Activated T-cell treated with anti-CD3 and anti-CD28 coated beads for 48 hours (primary cell): ENCODE data around the gene ABCA1.

ENCODE experiments used
- DNase-seq: peaks from one replicate; pipeline ENCODE4 v3.0.0-alpha.2; 2020; ENCODE audit warnings: low read depth

Gene ABCA1

DNA sequence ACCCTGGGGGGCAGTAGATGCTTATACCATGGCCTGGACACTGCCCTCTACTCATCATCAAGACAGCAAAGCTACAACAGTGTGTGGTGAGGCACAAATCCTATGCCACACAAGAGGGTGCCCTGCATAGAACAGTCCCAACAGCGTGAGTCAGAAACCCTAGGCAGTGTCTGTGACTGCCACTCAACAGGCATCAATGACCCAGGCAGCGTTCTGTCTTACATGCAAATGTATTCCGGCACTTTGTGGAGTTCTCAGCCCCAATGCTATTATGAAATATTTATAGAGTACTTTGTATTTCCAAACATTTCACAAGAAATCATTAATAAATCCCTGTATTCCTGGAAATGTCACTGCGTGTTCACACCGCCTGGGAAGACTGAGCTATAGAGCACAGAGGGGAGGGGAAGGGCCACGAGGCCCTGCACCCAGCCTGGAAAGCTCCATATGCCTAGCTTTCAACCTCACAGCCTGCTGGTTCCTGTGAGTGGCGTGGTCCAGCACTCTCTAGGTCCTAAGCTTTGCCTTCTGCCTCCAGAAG is 86.3 kb downstream of the ABCA1 start:
- DNase-seq = no peak

DNA sequence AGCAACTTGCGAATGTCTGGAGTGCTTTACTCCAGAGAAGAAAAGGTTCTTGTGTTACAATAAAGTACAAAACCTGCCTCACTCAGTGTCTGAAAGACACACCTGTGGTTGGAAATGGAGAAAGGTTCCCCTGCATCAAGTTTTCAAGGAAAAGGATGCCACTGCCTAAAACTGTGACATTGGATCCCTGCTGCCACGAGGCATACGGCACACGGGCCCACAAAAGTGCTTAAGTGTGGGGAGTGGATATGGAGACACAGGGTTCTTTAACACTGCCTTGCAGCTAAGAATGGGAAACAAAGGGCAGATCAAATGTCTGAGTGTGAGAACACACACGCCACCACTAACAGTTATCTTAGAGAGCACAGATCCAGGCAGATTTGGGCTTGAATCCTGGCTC is 89.0 kb downstream of the ABCA1 start:
- no peak for DNase-seq

DNA sequence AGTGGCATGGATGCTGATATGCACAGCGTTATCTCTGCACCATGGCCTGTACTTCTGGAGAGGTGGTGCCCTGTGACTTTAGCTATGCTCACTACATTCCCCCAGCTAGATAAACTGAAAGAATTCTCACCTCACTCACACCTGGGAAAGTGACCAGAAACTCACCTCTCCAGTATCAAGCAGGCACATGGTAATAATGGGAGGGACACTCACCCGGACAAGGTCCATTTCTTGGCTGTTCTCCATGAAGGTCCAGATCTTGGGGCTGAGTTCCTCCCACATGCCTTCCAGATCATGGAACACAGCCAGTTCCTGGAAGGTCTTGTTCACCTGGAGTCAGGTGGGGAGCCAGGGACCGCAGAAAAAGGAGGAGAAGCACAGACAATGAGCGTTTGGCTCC is 91.2 kb downstream of the ABCA1 start:
- no peak for DNase-seq

DNA sequence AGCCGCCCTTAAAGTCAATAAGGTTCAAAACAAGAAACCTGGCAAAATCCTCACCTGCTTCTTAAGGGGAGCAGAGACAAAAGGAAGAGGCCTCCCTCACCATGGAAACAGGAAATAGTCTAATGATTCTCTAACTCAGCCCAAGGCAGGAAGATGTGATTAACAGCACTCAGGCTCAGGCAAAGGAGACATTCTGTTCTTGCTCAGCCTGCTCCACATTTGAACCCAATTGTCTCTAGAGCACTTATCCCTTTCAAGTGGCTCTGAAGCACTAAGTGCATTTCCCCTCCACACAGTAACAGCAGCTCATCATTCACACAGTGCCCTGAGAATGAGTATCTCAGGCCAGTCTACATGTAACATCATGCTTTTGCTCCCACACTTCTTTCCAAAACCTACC is 91.7 kb downstream of the ABCA1 start:
- DNase-seq = no peak

DNA sequence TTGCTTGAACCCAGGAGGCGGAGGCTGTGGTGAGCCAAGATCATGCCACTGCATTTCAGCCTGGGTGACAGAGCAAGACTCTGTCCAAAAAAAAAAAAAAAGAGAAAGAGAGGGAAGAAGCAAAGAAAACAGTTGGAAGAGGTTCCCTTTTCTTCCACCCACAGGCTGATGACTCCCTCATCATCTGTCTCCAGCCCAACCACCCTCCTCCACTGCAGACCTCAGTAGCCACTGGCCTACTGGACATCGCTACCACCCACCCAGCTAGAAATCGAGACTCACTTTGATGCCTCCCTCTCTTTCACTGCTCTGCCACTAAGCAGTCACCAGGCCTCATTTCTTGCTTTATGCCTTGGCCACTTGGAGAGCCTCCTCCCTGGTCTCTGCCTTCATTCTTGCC is 92.8 kb downstream of the ABCA1 start:
- no peak for DNase-seq

DNA sequence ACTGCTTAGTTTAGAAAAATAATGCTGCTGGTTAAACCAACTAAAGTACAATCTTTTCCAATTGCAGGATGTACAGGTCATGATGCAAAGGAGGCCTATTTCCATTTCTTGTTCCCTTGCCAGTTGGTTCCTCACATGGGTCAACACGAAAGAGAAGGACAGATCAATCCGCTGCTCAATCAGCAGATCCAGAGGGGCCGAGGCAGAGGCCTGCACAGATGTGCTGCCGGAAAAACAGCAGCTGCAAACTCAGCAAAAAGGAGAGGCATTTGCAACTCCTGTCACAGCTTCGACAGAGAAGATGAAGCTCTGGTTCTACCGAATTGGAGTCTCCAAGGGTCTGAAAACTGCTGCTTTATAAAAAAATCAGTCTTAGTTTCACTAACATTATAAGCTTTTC is 94.3 kb downstream of the ABCA1 start:
- no peak for DNase-seq

DNA sequence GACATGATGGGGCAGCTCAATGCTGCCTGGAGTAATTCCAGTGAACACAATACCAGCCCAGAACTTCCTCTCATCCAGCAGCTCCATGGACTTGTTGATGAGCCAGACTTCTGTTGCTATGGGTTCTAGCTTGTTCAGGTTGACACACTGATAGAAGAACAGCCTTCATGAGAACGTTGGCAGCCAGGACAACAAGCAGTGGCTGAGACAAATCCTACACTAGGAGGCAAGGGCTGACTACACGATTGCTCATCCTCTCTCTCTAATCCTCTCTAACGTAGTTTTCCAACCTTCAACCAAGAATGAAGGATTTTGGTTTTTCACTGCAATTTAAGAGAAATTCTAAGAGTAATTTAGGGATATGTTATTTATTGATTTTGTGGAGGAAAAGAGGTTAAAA is 96.3 kb downstream of the ABCA1 start:
- DNase-seq = no peak

DNA sequence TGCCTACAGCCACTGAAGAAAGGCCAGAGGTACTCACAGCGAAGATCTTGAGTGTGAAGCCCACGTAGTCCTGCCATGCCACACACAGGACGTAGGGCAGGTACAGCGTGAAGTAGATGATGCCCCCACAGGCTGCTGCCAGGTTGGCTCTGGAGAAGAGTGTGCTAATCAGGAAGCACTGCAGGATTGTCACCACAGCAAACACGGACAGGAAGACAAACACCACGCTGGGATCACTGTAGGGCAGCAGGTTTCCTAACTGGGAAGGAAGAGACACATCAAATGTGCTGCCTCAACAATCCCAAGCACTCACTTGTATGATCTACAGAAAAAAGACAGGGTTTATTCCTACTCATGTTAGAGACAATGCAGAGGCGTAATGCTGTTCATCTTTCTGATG is 101.0 kb downstream of the ABCA1 start:
- no peak for DNase-seq

DNA sequence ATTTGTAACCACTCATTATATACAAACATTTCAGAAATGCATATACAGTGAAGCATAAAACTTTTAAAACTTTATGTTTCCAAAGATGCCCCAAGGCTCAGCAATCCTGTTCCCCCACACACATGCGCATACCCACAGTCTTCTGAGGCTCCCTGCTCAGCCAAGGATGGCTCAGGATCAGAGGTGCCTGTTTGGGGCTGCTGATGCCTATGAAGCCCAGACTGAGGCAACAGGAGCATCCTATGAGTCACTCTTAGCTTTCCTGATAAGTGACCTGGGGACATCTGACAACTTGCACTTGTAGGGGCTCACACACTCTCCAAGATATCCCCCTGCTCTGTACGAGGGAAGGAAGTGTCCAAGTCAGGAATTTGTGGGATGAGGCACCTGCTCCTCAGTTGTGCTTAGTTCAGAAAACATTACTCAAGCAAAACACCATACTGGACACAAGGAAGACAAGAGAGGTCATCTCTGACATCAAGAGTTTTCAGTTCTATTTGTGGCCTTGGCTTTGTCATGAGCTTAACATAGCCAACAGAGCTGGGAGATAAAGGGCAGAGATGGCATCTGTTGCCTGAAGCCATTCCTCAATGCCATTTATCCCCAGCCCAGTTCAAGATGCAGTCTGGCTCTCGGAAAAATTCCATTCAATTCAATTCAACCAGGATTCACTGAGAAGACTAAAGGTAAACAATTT is 101.7 kb downstream of the ABCA1 start:
- no peak for DNase-seq

DNA sequence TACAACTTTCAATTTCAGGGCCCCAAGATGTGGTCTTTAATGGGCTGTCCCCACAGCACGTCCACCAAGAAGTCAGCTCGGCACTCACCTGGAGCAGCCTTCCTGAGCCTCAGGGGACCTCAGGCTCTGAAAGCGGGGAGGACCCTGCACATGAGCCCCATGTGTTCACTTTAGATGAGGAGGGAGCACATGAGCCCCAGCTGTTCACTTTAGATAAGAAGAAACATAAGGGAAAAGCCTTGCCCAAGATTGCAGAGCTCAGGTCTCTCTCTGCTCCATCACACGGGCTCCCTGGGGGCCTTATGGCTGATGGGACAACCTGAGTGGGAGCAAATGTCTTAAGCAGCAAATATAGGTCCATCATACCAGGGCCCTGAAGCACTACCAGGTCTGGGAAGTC is 107.6 kb downstream of the ABCA1 start:
- no peak for DNase-seq

DNA sequence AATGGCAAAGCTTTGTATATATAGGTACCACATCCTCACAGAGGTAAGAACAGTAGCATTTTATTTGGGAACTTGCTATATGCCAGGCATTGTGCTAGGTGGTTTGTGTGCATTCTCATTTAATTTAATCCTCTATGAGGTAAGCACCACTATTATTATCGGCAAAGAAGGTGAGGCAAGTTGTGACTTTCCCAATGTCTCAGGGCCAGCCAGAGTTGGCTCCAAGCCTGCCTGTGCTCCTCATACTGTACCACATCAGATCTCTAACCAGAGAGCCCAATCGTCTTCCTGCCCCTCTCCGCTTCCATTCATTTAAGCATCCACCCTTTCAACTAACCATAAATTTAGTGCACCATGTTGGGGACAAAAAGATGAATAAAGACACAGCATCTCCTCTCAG is 108.9 kb downstream of the ABCA1 start:
- DNase-seq = no peak

DNA sequence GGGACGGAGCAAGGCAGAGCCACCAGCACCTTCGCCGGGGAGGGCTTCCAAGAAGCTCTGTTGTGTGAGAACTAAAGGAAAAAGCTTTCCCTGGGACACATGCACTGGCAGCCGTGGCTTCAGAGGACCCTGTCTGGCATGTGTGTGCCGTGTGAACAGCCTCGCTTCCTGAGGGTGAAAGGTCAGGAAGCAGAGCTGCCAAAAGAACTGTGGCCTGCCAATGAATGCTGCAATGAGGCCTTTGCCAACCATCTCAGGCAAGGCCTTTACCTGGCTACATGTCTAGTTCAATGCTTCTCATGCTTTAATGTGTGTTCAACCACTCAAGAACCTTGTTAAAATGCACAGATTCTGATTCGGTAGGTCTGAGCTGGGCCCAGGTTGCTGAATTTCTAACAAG is 110.5 kb downstream of the ABCA1 start:
- DNase-seq = no peak

DNA sequence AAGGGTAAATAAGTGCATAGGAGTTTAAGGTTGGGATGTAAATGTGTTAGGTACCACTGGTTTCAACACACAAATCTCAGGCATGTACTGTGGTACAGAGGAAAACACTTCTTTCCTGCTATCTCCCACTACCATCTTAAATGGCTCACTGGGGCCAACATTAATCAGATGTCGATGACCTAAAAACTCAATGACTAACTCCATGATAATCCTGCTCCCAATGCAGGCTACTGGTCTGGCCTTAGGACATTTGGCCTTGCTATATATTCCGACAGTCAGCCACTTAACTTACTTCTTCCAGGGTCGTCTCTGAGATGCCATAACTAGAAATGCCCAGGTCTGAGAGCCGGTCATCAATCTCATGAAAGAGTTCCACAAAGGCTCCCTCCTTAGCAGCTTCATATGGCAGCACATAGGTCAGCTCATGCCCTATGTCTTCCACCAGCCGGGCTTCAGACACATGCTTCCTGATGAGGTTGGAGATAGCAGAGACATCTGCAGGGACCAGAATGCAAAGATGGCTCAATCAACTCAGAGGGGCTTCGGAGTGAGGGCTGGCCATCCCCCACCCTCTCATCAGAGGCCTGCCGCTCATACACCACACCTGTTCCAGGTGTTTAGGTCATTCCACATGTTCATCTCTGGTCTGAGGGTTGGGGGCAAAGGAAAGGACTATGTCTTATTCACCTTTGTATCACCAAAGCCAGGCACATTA is 111.9 kb downstream of the ABCA1 start:
- DNase-seq = no peak

DNA sequence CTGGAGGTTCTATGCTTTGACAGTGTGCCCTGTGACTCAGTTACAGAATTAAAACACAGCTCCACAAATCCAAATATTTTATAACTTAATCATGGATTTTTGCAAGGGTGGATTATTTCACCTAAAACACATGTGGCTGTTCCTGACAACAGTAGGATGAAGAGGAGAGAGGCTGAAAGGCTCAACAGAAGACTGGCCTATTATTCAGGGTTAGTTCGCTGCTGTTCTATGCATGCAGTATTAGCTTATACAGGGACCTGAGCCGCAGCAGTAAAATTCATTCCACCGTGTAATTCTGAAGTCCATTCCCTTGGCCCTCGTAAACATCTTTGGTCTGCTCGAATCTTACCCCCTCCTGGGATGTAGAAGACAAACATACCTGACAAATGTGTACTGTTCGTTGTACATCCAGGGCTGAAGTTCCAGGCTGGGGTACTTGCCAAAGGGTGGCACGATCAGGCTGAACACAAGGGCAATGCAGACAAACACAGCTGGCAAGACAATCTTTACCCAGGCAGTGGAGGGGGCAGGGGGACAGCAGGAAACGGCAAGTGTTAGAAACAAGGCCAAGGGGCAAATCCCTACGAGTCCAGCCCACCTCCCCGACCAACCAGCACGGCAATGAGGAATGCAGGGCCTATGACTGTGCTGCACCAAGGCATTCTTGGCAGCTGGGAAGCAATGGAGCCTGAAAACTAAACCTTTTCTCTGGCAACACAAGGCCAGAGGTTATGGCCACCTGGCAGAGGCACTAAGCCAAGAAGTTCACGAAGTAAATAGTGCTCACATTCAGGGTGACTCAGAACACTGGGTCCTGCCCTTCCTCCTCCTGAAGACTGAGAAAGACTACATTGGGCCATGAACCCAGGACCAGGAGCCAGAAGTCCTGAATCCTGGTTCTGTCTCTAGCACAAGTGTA is 117.3 kb downstream of the ABCA1 start:
- no peak for DNase-seq

DNA sequence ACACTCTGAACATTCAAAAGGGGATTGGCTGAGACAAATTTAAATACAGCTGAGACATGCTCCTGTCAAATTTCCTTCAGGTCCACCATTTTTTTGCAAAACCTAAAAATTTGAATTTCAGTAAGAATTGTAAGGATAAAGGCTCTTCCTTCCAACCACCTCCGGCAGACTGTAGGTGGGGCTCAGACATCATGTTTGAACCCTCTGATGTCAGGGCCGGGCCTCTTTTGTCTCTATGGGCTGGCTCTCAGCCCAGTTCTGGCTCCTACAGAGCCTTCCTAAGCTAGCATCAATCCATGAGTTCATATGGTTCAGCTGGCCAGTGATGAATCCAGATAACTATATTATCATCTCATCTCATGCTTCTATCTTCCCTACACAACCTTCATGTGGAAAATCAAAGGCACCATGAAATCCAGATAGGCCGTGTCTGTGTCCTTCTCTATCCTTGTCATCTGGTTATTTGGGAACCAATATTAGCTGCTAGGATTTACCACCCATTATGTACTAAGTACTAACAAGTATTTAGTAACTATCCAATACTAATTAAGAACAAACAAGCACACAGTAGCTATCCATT is 119.8 kb downstream of the ABCA1 start:
- no peak for DNase-seq

DNA sequence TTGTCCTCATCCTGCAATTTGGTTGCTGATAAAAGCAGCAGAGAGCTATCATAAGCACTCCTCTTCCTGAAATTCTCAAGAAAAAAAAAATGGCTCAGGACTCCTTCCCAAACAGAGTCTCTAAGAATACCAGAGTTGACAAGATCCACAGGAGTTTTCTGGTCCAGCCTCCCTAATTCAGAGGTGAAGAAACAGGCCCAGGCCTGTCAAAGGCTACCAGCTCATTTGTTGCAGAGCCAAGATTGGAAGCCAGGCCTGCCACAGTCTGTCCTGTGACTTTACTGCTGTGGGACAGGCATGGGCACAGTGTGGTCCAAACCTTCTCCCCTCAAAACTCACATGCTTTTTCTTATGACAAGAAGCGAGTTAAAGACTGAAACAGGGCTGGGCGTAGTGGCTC is 122.5 kb downstream of the ABCA1 start:
- DNase-seq = no peak

DNA sequence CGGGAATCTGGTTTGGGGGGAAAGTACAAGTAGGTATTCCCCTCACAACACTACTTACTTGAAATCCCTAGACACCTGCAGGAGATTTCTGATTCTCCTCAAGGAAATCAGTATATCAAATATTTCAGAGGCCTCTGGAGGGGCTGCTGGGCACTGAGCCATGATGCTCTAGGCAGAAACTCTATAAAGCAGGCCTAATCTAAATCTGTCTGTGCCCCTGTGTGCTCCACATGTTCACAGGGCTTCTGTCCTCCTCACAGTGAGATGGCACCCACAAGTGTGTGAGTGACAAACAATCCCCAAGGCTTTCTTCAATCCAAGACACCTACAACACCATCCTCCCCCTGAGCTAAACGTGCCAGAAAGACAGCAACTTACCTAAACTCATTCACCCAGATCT is 125.0 kb downstream of the ABCA1 start:
- no peak for DNase-seq

DNA sequence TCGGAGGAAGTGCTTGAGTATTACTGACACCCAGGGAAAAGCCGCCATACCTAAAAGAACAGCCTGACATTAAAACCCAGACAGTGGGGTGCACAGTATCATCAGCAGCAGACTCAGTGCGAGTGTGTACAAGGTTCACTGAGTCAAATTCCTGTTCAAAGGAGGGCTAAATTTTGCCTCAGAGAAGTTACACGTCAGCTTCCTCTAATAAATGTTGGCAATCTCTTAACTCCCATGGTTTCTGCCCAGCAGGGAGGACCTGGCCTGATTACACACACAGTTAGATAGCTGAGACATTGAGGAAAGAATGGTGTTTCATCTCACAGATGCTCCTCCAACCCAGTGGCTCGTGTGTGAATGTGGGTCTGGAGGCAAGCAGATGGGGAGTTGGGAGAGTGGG is 125.8 kb downstream of the ABCA1 start:
- DNase-seq = no peak

DNA sequence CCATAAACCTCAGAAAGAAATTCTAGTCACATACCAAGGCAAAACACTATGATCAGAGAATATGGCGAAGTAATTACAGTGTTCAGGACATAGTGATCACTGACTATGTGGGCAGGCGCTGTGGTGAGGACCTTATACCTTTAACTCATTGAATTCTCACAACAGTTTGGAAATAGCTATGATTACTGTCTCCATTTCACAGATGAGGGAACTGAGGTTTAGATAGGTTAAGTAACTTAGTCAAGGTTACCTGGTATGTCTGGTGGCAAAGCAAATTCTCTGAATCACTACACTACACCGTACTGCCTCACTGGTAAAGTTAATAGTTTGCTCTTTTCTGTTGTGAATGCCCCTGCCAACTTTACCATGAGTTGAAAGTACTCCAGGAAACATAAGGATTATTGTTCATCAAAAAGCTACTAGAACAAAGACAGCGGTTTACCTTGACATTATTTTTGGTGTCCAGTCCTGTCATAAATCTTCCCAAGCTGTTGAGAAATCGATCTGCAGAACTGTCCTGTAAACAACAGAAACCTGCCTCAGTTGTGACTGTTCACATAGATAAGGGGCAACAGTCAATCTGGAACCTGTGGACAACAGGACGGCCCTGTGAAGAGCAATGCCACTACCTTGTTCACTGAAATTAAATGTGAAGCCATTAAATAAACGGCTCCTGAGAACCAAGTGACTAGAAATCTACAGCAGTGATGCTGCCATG is 127.7 kb downstream of the ABCA1 start:
- no peak for DNase-seq

DNA sequence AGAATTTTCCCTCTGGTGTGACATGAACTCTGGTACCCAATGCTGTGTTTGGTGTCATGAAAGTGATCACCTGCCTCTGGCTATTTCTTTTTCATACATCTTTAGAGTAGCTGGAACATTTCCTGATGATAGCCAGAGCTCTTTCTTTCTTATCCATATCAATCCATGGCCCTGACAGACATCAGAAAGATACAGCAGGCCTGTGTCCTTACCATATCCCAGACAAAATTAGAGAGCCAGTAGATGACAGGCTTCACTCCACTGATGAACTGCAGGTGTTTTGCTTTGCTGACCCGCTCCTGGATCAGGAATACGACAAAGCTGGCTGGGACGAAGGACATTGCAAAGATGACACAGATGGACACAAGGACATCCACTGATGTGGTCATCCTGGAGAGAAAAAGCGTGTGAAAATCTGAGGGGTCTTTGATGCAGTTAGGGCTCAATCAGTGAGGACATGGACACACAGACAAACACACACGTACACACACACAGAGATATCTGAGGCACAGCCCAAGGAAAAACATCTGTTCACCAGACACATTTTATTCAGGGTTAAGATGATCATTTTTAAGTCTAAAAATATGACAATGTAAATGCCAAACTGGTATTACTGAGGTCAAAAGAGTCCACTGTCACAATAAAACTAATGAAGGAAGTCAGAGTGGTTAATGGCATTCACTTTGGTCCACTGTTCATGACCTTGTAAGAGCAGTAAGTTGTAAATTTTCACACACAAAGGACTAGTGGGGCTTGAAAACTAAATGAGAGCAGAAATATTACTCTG is 129.6 kb downstream of the ABCA1 start:
- DNase-seq = no peak

DNA sequence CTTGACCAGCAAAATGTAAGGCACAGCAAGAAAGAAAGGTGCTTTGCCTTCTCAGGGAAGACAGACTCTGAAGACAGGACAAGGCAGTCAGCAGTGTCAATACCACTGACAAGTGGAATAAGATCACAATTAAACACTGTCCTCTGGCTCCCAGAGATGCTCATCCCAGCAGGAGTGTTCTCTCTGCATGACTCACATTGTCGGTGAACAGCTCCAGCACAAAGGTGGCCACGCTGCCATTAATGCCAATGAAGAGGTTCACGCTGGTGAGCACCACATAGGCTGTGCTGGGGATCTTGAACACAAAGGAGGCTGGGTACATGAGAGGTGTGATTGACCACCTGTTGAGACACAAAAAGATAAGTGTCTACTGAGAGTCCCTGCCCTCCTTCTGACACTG is 132.1 kb downstream of the ABCA1 start:
- DNase-seq = no peak
